SK-N-SH treated with all-trans-retinoic acid at 6 μM for 48 hours (cell line): ENCODE results near the gene SPATS2L.

ENCODE experiments used
- ZFP3 ChIP-seq: fragments of 250-450 bp; sonication (Bioruptor Pico); IDR thresholded peaks from 2 replicates; pipeline ENCODE4 v1.5.0; 2020; ENCODE audit warnings: mild to moderate bottlenecking, moderate library complexity
- ZNF565 ChIP-seq: fragments of 450-650 bp; formaldehyde crosslinking; conservative IDR thresholded peaks from 2 replicates; pipeline ENCODE4 v1.5.0; 2020; ENCODE audit warnings: low read depth, mild to moderate bottlenecking, moderate library complexity
- TF ChIP-seq, protein P1 (sequence below): fragments of 250-450 bp; sonication (Bioruptor Pico); IDR thresholded peaks from 2 replicates; pipeline ENCODE4 v1.5.0; 2020; ENCODE audit warnings: mild to moderate bottlenecking, moderate library complexity

DNA sequence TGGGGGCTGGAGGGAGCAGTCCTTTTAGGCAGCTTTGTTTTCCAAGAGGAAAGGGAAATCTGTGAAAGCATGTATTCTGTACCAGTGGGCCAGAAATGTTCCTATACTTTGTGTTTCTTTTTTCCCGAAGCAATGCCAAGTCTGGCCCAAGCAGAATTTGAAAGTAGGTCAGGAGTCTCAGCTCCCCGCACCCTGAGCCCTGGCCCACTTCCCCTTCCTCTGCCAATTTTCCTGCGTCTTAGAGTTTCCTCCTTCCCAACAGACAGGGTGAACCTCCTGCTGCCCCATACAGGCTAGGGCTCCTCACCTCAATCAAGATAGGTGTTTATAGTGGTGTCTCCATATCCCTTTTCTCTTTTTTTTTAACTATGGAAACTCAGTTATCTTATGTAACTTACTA is 138.0 kb downstream of the SPATS2L start:
- no peak for TF ChIP-seq ZFP3
- no peak for TF ChIP-seq ZNF565 (CRISPR knock-in tag)
- TF ChIP-seq, protein P1, sequence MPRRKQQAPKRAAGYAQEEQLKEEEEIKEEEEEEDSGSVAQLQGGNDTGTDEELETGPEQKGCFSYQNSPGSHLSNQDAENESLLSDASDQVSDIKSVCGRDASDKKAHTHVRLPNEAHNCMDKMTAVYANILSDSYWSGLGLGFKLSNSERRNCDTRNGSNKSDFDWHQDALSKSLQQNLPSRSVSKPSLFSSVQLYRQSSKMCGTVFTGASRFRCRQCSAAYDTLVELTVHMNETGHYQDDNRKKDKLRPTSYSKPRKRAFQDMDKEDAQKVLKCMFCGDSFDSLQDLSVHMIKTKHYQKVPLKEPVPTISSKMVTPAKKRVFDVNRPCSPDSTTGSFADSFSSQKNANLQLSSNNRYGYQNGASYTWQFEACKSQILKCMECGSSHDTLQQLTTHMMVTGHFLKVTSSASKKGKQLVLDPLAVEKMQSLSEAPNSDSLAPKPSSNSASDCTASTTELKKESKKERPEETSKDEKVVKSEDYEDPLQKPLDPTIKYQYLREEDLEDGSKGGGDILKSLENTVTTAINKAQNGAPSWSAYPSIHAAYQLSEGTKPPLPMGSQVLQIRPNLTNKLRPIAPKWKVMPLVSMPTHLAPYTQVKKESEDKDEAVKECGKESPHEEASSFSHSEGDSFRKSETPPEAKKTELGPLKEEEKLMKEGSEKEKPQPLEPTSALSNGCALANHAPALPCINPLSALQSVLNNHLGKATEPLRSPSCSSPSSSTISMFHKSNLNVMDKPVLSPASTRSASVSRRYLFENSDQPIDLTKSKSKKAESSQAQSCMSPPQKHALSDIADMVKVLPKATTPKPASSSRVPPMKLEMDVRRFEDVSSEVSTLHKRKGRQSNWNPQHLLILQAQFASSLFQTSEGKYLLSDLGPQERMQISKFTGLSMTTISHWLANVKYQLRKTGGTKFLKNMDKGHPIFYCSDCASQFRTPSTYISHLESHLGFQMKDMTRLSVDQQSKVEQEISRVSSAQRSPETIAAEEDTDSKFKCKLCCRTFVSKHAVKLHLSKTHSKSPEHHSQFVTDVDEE (CRISPR knock-in tag), result no peak
